ENCODE results near the gene PPP1R16B. TPM values are rescaled to one million over a fixed set of nuclear protein-coding genes. Genes with fewer than 3 reads are reported as not detected.
A peak's percentile ranks its signal among the peaks of the same experiment; 100 is the strongest.

The PPP1R16B gene
- total RNA-seq, 2 donors from 2014 or later: 77.2 to 79.5 TPM

- no peaks in the 10 kb centered on the region for H3K9me3 Mint-ChIP-seq
- H3K27ac Mint-ChIP-seq: peak overlapping the region; percentile 98
- peak overlapping the region; percentile 70 for H3K4me3 Mint-ChIP-seq
- H3K36me3 Mint-ChIP-seq (ENCODE audit: low read depth): peaks cover 49% of the 10 kb centered on the region
- H3K27me3 Mint-ChIP-seq: no peaks in the 10 kb centered on the region
- peaks cover 38% of the 10 kb centered on the region for H3K4me1 Mint-ChIP-seq
- peak; percentile 71 for ATAC-seq (replicated peaks)
Observed at GRCh38 chr20:38890497-38890818, 85.0 kb downstream of the PPP1R16B start.

GRCh38 chr20:38892091-38892981 lies 86.8 kb downstream of the PPP1R16B start:
- peaks cover 67% of the 10 kb centered on the region for H3K36me3 Mint-ChIP-seq (ENCODE audit: low read depth)
- H3K27me3 Mint-ChIP-seq: no peaks in the 10 kb centered on the region
- H3K4me1 Mint-ChIP-seq: peaks cover 38% of the 10 kb centered on the region
- peak; percentile 73 for ATAC-seq (replicated peaks)
- H3K9me3 Mint-ChIP-seq: no peaks in the 10 kb centered on the region
- H3K4me3 Mint-ChIP-seq: peak overlapping the region; percentile 76
- H3K27ac Mint-ChIP-seq: peak overlapping the region; percentile 98

GRCh38 chr20:38893056-38893564 lies 87.6 kb downstream of the PPP1R16B start:
- no peaks in the 10 kb centered on the region for H3K9me3 Mint-ChIP-seq
- peak overlapping the region; percentile 76 for H3K4me3 Mint-ChIP-seq
- H3K36me3 Mint-ChIP-seq (ENCODE audit: low read depth): peaks cover 75% of the 10 kb centered on the region
- peak; percentile 18 for ATAC-seq (replicated peaks)
- H3K4me1 Mint-ChIP-seq: peaks cover 38% of the 10 kb centered on the region
- H3K27ac Mint-ChIP-seq: peak overlapping the region; percentile 98
- H3K27me3 Mint-ChIP-seq: no peaks in the 10 kb centered on the region

- H3K9me3 Mint-ChIP-seq: no peaks in the 10 kb centered on the region
- H3K36me3 Mint-ChIP-seq (ENCODE audit: low read depth): peaks cover 80% of the 10 kb centered on the region
- peak overlapping the region; percentile 98 for H3K27ac Mint-ChIP-seq
- H3K27me3 Mint-ChIP-seq: no peaks in the 10 kb centered on the region
- peak overlapping the region; percentile 76 for H3K4me3 Mint-ChIP-seq
- ATAC-seq (replicated peaks): peak; percentile 66
- peaks cover 38% of the 10 kb centered on the region for H3K4me1 Mint-ChIP-seq
Observed at GRCh38 chr20:38893565-38894090, 88.1 kb downstream of the PPP1R16B start.

- Mint-ChIP-seq H3K27me3 (no peaks in the 10 kb centered on the region), H3K4me3 (peak overlapping the region; percentile 76), H3K36me3 (ENCODE audit: low read depth) (peaks cover 87% of the 10 kb centered on the region), H3K4me1 (peaks cover 38% of the 10 kb centered on the region), H3K27ac (peak overlapping the region; percentile 98), H3K9me3 (no peaks in the 10 kb centered on the region)
- no peak for ATAC-seq (replicated peaks)
Observed at GRCh38 chr20:38894091-38894847, 88.8 kb downstream of the PPP1R16B start.

- Mint-ChIP-seq H3K27ac (peak overlapping the region; percentile 60), H3K9me3 (no peaks in the 10 kb centered on the region), H3K4me1 (peaks cover 34% of the 10 kb centered on the region), H3K4me3 (no peak overlapping the region), H3K27me3 (no peaks in the 10 kb centered on the region), H3K36me3 (ENCODE audit: low read depth) (peaks cover 87% of the 10 kb centered on the region)
- ATAC-seq (replicated peaks): no peak
Observed at GRCh38 chr20:38895098-38895949, 89.8 kb downstream of the PPP1R16B start.

- no peak for ATAC-seq (replicated peaks)
- H3K4me3 Mint-ChIP-seq: no peak overlapping the region
- H3K27me3 Mint-ChIP-seq: no peaks in the 10 kb centered on the region
- H3K27ac Mint-ChIP-seq: peak overlapping the region; percentile 87
- no peaks in the 10 kb centered on the region for H3K9me3 Mint-ChIP-seq
- H3K36me3 Mint-ChIP-seq (ENCODE audit: low read depth): peaks cover 87% of the 10 kb centered on the region
- peaks cover 30% of the 10 kb centered on the region for H3K4me1 Mint-ChIP-seq
Observed at GRCh38 chr20:38896009-38896594, 90.6 kb downstream of the PPP1R16B start.

GRCh38 chr20:38897267-38897666 lies 91.8 kb downstream of the PPP1R16B start:
- no peaks in the 10 kb centered on the region for H3K27me3 Mint-ChIP-seq
- ATAC-seq (replicated peaks): no peak
- H3K9me3 Mint-ChIP-seq: no peaks in the 10 kb centered on the region
- peaks cover 93% of the 10 kb centered on the region for H3K36me3 Mint-ChIP-seq (ENCODE audit: low read depth)
- no peak overlapping the region for H3K4me3 Mint-ChIP-seq
- peaks cover 28% of the 10 kb centered on the region for H3K4me1 Mint-ChIP-seq
- H3K27ac Mint-ChIP-seq: no peak overlapping the region

GRCh38 chr20:38900606-38901005 lies 95.1 kb downstream of the PPP1R16B start:
- peaks cover 20% of the 10 kb centered on the region for H3K4me1 Mint-ChIP-seq
- peak overlapping the region; percentile 36 for H3K27ac Mint-ChIP-seq
- no peaks in the 10 kb centered on the region for H3K27me3 Mint-ChIP-seq
- H3K36me3 Mint-ChIP-seq (ENCODE audit: low read depth): peaks cover 100% of the 10 kb centered on the region
- no peak for ATAC-seq (replicated peaks)
- H3K9me3 Mint-ChIP-seq: no peaks in the 10 kb centered on the region
- no peak overlapping the region for H3K4me3 Mint-ChIP-seq

- Mint-ChIP-seq H3K36me3 (ENCODE audit: low read depth) (peaks cover 100% of the 10 kb centered on the region), H3K9me3 (no peaks in the 10 kb centered on the region), H3K4me3 (no peak overlapping the region), H3K4me1 (peaks cover 16% of the 10 kb centered on the region), H3K27ac (no peak overlapping the region), H3K27me3 (no peaks in the 10 kb centered on the region)
- ATAC-seq (replicated peaks): no peak
Observed at GRCh38 chr20:38902601-38903000, 97.1 kb downstream of the PPP1R16B start.

- H3K4me3 Mint-ChIP-seq: no peak overlapping the region
- H3K27ac Mint-ChIP-seq: peak overlapping the region; percentile 24
- H3K27me3 Mint-ChIP-seq: no peaks in the 10 kb centered on the region
- peaks cover 16% of the 10 kb centered on the region for H3K4me1 Mint-ChIP-seq
- no peaks in the 10 kb centered on the region for H3K9me3 Mint-ChIP-seq
- ATAC-seq (replicated peaks): no peak
- peaks cover 100% of the 10 kb centered on the region for H3K36me3 Mint-ChIP-seq (ENCODE audit: low read depth)
Observed at GRCh38 chr20:38903335-38903734, 97.8 kb downstream of the PPP1R16B start.

- Mint-ChIP-seq H3K4me3 (no peak overlapping the region), H3K4me1 (peaks cover 16% of the 10 kb centered on the region), H3K27ac (peak overlapping the region; percentile 72), H3K36me3 (ENCODE audit: low read depth) (peaks cover 100% of the 10 kb centered on the region), H3K27me3 (no peaks in the 10 kb centered on the region), H3K9me3 (no peaks in the 10 kb centered on the region)
- no peak for ATAC-seq (replicated peaks)
Observed at GRCh38 chr20:38905375-38905774, 99.9 kb downstream of the PPP1R16B start.

- Mint-ChIP-seq H3K36me3 (ENCODE audit: low read depth) (peaks cover 98% of the 10 kb centered on the region), H3K4me3 (no peak overlapping the region), H3K27me3 (no peaks in the 10 kb centered on the region), H3K27ac (no peak overlapping the region), H3K4me1 (peaks cover 16% of the 10 kb centered on the region), H3K9me3 (no peaks in the 10 kb centered on the region)
- no peak for ATAC-seq (replicated peaks)
Observed at GRCh38 chr20:38907918-38908677, 102.6 kb downstream of the PPP1R16B start.
